H1 (cell line): ENCODE results near the gene TMPRSS4. TPM values are rescaled to one million over a fixed set of nuclear protein-coding genes. Genes with fewer than 3 reads are reported as not detected.

Experiments used
- CTCF ChIA-PET: fragments of 300-600 bp; sonication (Branson Sonifier 250); formaldehyde crosslinking; loops from one replicate; lab custom pipeline; 2021; ENCODE audit not compliant: partially characterized antibody; lab: Charles Lee
- POLR2A ChIA-PET: fragments of 300-600 bp; sonication (Branson Sonifier 250); formaldehyde crosslinking; loops from one replicate; lab custom pipeline; 2021; ENCODE audit warnings: inconsistent platforms; ENCODE audit not compliant: partially characterized antibody; lab: Charles Lee
- DNase-seq, 2 experiments: peaks; one replicate each; pipeline versions ENCODE4 v3.0.0 to v3.0.0-alpha.2; 2010 to 2022; ENCODE audit warnings: low spot score in 2 of 2, low read depth in 1 of 2, mixed read lengths in 1 of 2
- FAIRE-seq: peaks from 2 replicates; lab custom pipeline; 2011; peaks lifted over from hg19 to GRCh38; lab: Jason Lieb, UNC
- H2AFZ ChIP-seq: 2 replicates; pipeline ENCODE4 v1.8.1; 2012; ENCODE audit warnings: low read length, inconsistent platforms
- H2AK5ac ChIP-seq: 2 replicates; pipeline ENCODE4 v1.6.1; 2013; ENCODE audit warnings: low read depth, low read length
- H2BK120ac ChIP-seq: replicated peaks from 2 replicates; pipeline ENCODE3; 2013; ENCODE audit warnings: low read depth, low read length, inconsistent platforms
- H2BK12ac ChIP-seq: 2 replicates; pipeline ENCODE4 v1.6.1; 2013; ENCODE audit warnings: low read depth, low read length
- H2BK15ac ChIP-seq: 2 replicates; pipeline ENCODE4 v1.6.1; 2013; ENCODE audit warnings: low read length
- H2BK20ac ChIP-seq: 2 replicates; pipeline ENCODE4 v1.6.1; 2013; ENCODE audit warnings: low read length
- H2BK5ac ChIP-seq: 2 replicates; pipeline ENCODE4 v1.6.1; 2013; ENCODE audit warnings: low read depth, low read length
- H3K14ac ChIP-seq: 2 replicates; pipeline ENCODE4 v1.6.1; 2013; ENCODE audit warnings: inconsistent platforms; ENCODE audit not compliant: insufficient read length
- H3K18ac ChIP-seq: 2 replicates; pipeline ENCODE4 v1.6.1; 2013; ENCODE audit warnings: low read length; ENCODE audit errors: extremely low read depth
- H3K23ac ChIP-seq: 2 replicates; pipeline ENCODE4 v1.6.1; 2013; ENCODE audit warnings: inconsistent platforms; ENCODE audit not compliant: insufficient read length
- H3K23me2 ChIP-seq: 2 replicates; pipeline ENCODE4 v1.6.1; 2013; ENCODE audit warnings: low read depth, low read length
- H3K27ac ChIP-seq: 2 replicates; pipeline ENCODE4 v1.6.1; 2011; ENCODE audit warnings: low read depth, low read length, inconsistent platforms
- H3K27me3 ChIP-seq, 4 experiments: replicated peaks in 1 of 4; 1 replicate in 1 of 4; 2 replicates in 3 of 4; pipeline versions ENCODE4 v1.6.1 to v1.8.1; 2011 to 2013; ENCODE audit warnings: low read length in 3 of 4, mild to moderate bottlenecking in 3 of 4, inconsistent platforms in 2 of 4, mixed read lengths in 2 of 4, moderate library complexity in 1 of 4; ENCODE audit not compliant: control insufficient read depth in 3 of 4, insufficient read depth in 3 of 4; ENCODE audit errors: extremely low read depth in 1 of 4
- H3K36me3 ChIP-seq, 4 experiments: 2 replicates each; pipeline versions ENCODE4 v1.6.1 to v1.8.1; 2011 to 2013; ENCODE audit warnings: mild to moderate bottlenecking in 4 of 4, low read length in 3 of 4, moderate library complexity in 2 of 4, control low read depth in 1 of 4, inconsistent platforms in 1 of 4; ENCODE audit not compliant: insufficient read depth in 4 of 4, control insufficient read depth in 2 of 4
- H3K4ac ChIP-seq: replicated peaks from 2 replicates; pipeline ENCODE3; 2013; ENCODE audit warnings: low read length, low read depth, mixed read lengths, inconsistent platforms; ENCODE audit not compliant: insufficient read length
- H3K4me1 ChIP-seq, 4 experiments: replicated peaks in 1 of 4; 1 replicate in 1 of 4; 2 replicates in 3 of 4; pipeline versions ENCODE4 v1.6.1 to v1.8.1; 2011 to 2013; ENCODE audit warnings: low read length in 3 of 4, inconsistent platforms in 2 of 4, mixed read lengths in 1 of 4; ENCODE audit not compliant: insufficient read depth in 4 of 4, control insufficient read depth in 3 of 4
- H3K4me2 ChIP-seq, 2 experiments: 2 replicates each; pipeline versions ENCODE4 v1.6.1 to v1.8.1; 2011 to 2013; ENCODE audit warnings: low read depth in 2 of 2, low read length in 2 of 2, control low read depth in 1 of 2, inconsistent platforms in 1 of 2, mild to moderate bottlenecking in 1 of 2; ENCODE audit not compliant: insufficient read depth in 1 of 2
- H3K4me3 ChIP-seq, 4 experiments: fragments of 200-600, 300-600 bp in 1 of 4; sonication (generic), shearing (Covaris generic), sonication (Bioruptor Twin) in 1 of 4; 2 replicates each; pipeline versions ENCODE4 v1.5.1 to v1.8.1; 2011 to 2016; ENCODE audit warnings: low read length in 4 of 4, low read depth in 3 of 4, control low read depth in 2 of 4, inconsistent platforms in 2 of 4, mild to moderate bottlenecking in 2 of 4, mixed read lengths in 1 of 4, moderate library complexity in 1 of 4; ENCODE audit not compliant: insufficient read depth in 2 of 4; ENCODE audit errors: extremely low read depth in 1 of 4
- H3K56ac ChIP-seq: replicated peaks from 2 replicates; pipeline ENCODE3; 2013; ENCODE audit warnings: low read depth, mild to moderate bottlenecking, mixed read lengths, low read length, inconsistent platforms; ENCODE audit not compliant: insufficient read length
- H3K79me1 ChIP-seq: 2 replicates; pipeline ENCODE4 v1.6.1; 2013; ENCODE audit warnings: low read depth, low read length, control low read depth
- H3K79me2 ChIP-seq, 2 experiments: 2 replicates each; pipeline versions ENCODE4 v1.6.1 to v1.8.1; 2012 to 2013; ENCODE audit warnings: low read length in 2 of 2, mild to moderate bottlenecking in 2 of 2, inconsistent platforms in 1 of 2; ENCODE audit not compliant: insufficient read depth in 2 of 2, control insufficient read depth in 1 of 2
- H3K9ac ChIP-seq, 4 experiments: replicated peaks in 1 of 4; 1 replicate in 1 of 4; 2 replicates in 3 of 4; pipeline versions ENCODE4 v1.6.1 to v1.8.1; 2011 to 2013; ENCODE audit warnings: low read depth in 3 of 4, low read length in 3 of 4, control low read depth in 2 of 4, mild to moderate bottlenecking in 2 of 4, moderate library complexity in 2 of 4, inconsistent platforms in 1 of 4; ENCODE audit errors: extremely low read depth in 1 of 4
- H3K9me3 ChIP-seq, 2 experiments: 2 replicates each; pipeline versions ENCODE4 v1.6.1 to v1.8.1; 2012 to 2013; ENCODE audit warnings: mild to moderate bottlenecking in 2 of 2, moderate library complexity in 2 of 2, control low read depth in 1 of 2, inconsistent platforms in 1 of 2, low read depth in 1 of 2, low read length in 1 of 2, mixed read lengths in 1 of 2; ENCODE audit not compliant: insufficient read depth in 2 of 2
- H4K20me1 ChIP-seq, 2 experiments: replicated peaks in 1 of 2; 2 replicates each; pipeline versions ENCODE3 to v1.8.1; 2011 to 2013; ENCODE audit warnings: inconsistent platforms in 2 of 2, low read length in 2 of 2, mild to moderate bottlenecking in 1 of 2; ENCODE audit not compliant: insufficient read depth in 2 of 2, control insufficient read depth in 1 of 2
- H4K5ac ChIP-seq: 2 replicates; pipeline ENCODE4 v1.6.1; 2013; ENCODE audit warnings: low read length, low read depth, mixed read lengths, inconsistent platforms; ENCODE audit not compliant: insufficient read length
- H4K8ac ChIP-seq: 2 replicates; pipeline ENCODE4 v1.8.0; 2013; ENCODE audit warnings: mild to moderate bottlenecking, moderate library complexity, low read length, inconsistent platforms; ENCODE audit not compliant: insufficient read depth; ENCODE audit errors: extremely low read depth
- H4K91ac ChIP-seq: replicated peaks from 2 replicates; pipeline ENCODE3; 2013; ENCODE audit warnings: low read length, mixed read lengths, inconsistent platforms; ENCODE audit not compliant: insufficient read length
- BACH1 ChIP-seq: IDR thresholded peaks from 2 replicates; pipeline ENCODE4 v1.6.1; 2012; ENCODE audit warnings: low read length, improper control_type of control experiment
- EGR1 ChIP-seq: IDR thresholded peaks from 2 replicates; pipeline ENCODE4 v1.6.1; 2011; ENCODE audit warnings: low read depth, low read length, borderline replicate concordance
- TEAD4 ChIP-seq: IDR thresholded peaks from 2 replicates; pipeline ENCODE4 v1.6.1; 2012; ENCODE audit warnings: low read depth, low read length, inconsistent platforms, mixed read lengths
- WGBS, 2 experiments: shearing (Covaris generic) in 1 of 2; methylation state at CpG; one replicate each; pipeline versions ENCODE4 v1.1.6 to v1.1.7; 2013 to 2015; ENCODE audit warnings: low lambda C conversion rate in 2 of 2, mixed read lengths in 2 of 2, inconsistent platforms in 1 of 2, low coverage in 1 of 2, missing lambda C conversion rate in 1 of 2; ENCODE audit not compliant: insufficient replicate concordance in 2 of 2, insufficient coverage in 1 of 2, insufficient read length in 1 of 2; ENCODE audit errors: extremely low coverage in 1 of 2, missing lambda C conversion rate in 1 of 2; 5-methylcytosine and 5-hydroxymethylcytosine counted together
- polyA plus RNA-seq, 7 experiments: library from polyadenylated mRNA; depleted of rRNA in 3 of 7; stranded (reverse) in 5 of 7; unstranded in 2 of 7; fragments of >200 nt in 5 of 7; fragments of 200-250 nt in 2 of 7; gene quantifications; 1 replicate in 5 of 7; 2 replicates in 1 of 7; 4 replicates in 1 of 7; pipeline versions ENCODE4 v1.2.1 to v1.2.3, GENCODE V29; 2011 to 2013; ENCODE audit warnings: missing spikeins in 2 of 7, mixed read lengths in 2 of 7
- total RNA-seq: library from RNA; stranded (reverse); fragmentation: NEBNext Ultra II Directional; extraction: Animal tissue kit (Norgen Biotek cat#: 25700); gene quantifications from 2 replicates; pipeline ENCODE4 v1.2.1, GENCODE V29; 2021

Gene TMPRSS4
- total and polyA plus RNA-seq, 2 of the 8 experiments (the other 6 are each of a cell fraction or from before 2014, with no cell fraction given), result 0.11 to 0.58 TPM

GRCh38 chr11:118108513-118108912 is 31.6 kb downstream of the TMPRSS4 start:
- H4K20me1 ChIP-seq, result no peaks in the 10 kb centered on the region
- H3K56ac ChIP-seq, result no peak overlapping the region
- H3K4me2 ChIP-seq, result no peak overlapping the region
- no peak overlapping the region for H3K14ac ChIP-seq
- no peak overlapping the region for H4K5ac ChIP-seq
- no peaks in the 10 kb centered on the region for H3K36me3 ChIP-seq
- DNase-seq (no peak), FAIRE-seq (no peak)
- H2AK5ac ChIP-seq, result no peak overlapping the region
- H2AFZ ChIP-seq, result 0 out of 2 replicates have a peak overlapping the region, but pooled peaks have one; percentile 5
- H4K8ac ChIP-seq, result no peak overlapping the region
- H3K4me3 ChIP-seq, result no peak overlapping the region
- H3K79me2 ChIP-seq, result no peaks in the 10 kb centered on the region
- H2BK12ac ChIP-seq, result 0 out of 2 replicates have a peak overlapping the region, but pooled peaks have one; percentile 68
- no peak overlapping the region for H3K18ac ChIP-seq
- no peak overlapping the region for H4K91ac ChIP-seq
- H3K27me3 ChIP-seq, result no peaks in the 10 kb centered on the region; a peak in 1 of 7 replicates
- CTCF ChIA-PET, result interaction anchor here (0.6 to 1.5 kb wide), 2 partner anchors 19 to 66 kb away, joined by 3 to 5 read pairs; no protein-coding TSS in a partner anchor
- WGBS, 2 experiments, result 69% methylated on average over 5 of the region's 5 CpGs; no CpG with 5 or more reads in 1 of the 2 experiments
- H3K9ac ChIP-seq, result no peak overlapping the region
- no peaks in the 10 kb centered on the region for H3K9me3 ChIP-seq
- H3K79me1 ChIP-seq, result no peaks in the 10 kb centered on the region
- H2BK120ac ChIP-seq, result no peak overlapping the region
- no peak overlapping the region for H2BK20ac ChIP-seq
- H3K23me2 ChIP-seq, result no peaks in the 10 kb centered on the region; the same call in 1 of the 2 replicates
- POLR2A ChIA-PET, result interaction anchor here (0.9 to 2.7 kb wide), 3 partner anchors 10 to 47 kb away, joined by 3 to 7 read pairs (median 5); no protein-coding TSS in a partner anchor
- no peak overlapping the region for H3K27ac ChIP-seq
- TF ChIP-seq EGR1 (peak; percentile 25; the same call in 1 of the 2 replicates), TEAD4 (peak; percentile 69), BACH1 (no peak)
- no peak overlapping the region for H3K4ac ChIP-seq
- peaks cover 0 to 3% (median under 1%) of the 10 kb centered on the region in 4 experiments; a peak in 4 of 7 replicates for H3K4me1 ChIP-seq
- H2BK5ac ChIP-seq, result peak overlapping the region; percentile 52; the same call in 1 of the 2 replicates
- no peak overlapping the region for H2BK15ac ChIP-seq
- H3K23ac ChIP-seq, result no peak overlapping the region
